Breast epithelium (tissue), 4 donors: ENCODE data around the gene FNDC3A. TPM values are rescaled to one million over a fixed set of nuclear protein-coding genes. Genes with fewer than 3 reads are reported as not detected.

Source experiments
- DNase-seq, 2 donors: peaks; one replicate each; pipeline ENCODE4 v3.0.0-alpha.2; 2019; ENCODE audit warnings: low spot score in 2 of 2
- H3K27ac ChIP-seq, 2 donors: fragments of 200-600 bp; sonication (generic) in 1 of 2; one replicate each; pipeline ENCODE4 v1.5.1; 2016 to 2019; ENCODE audit warnings: mild to moderate bottlenecking in 1 of 2
- H3K27me3 ChIP-seq, 2 donors: fragments of 200-600 bp; sonication (generic) in 1 of 2; one replicate each; pipeline versions ENCODE4 v1.5.1 to v1.6.0; 2017 to 2019; ENCODE audit warnings: control low read depth in 1 of 2, mild to moderate bottlenecking in 1 of 2
- H3K36me3 ChIP-seq: fragments of 200-600 bp; one replicate; pipeline ENCODE4 v1.5.1; 2019
- H3K4me1 ChIP-seq, 2 donors: fragments of 200-600 bp; sonication (generic); one replicate each; pipeline ENCODE4 v1.5.1; 2016 to 2019; ENCODE audit warnings: control low read depth in 1 of 2
- H3K4me3 ChIP-seq, 3 donors: fragments of 200-600 bp; sonication (generic); 1 replicate in 2 of 3; 2 replicates in 1 of 3; pipeline ENCODE4 v1.5.1; 2016 to 2019; ENCODE audit warnings: mild to moderate bottlenecking in 3 of 3, moderate library complexity in 2 of 3
- H3K9me3 ChIP-seq, 2 donors: fragments of 200-600 bp; sonication (generic) in 1 of 2; one replicate each; pipeline ENCODE4 v1.5.1; 2016 to 2019; ENCODE audit warnings: control low read depth in 1 of 2
- CTCF ChIP-seq, 3 donors: fragments of 450-650 bp; IDR thresholded peaks; one replicate each; pipeline ENCODE4 v1.5.1; 2016 to 2017; ENCODE audit warnings: antibody characterized with exemption in 3 of 3, mild to moderate bottlenecking in 3 of 3, moderate library complexity in 3 of 3
- POLR2A ChIP-seq: fragments of 450-650 bp; IDR thresholded peaks from one replicate; pipeline ENCODE4 v1.6.1; 2016; ENCODE audit warnings: antibody characterized with exemption, mild to moderate bottlenecking, moderate library complexity
- POLR2AphosphoS5 ChIP-seq, 3 donors: sonication (generic); formaldehyde crosslinking; IDR thresholded peaks; one replicate each; pipeline ENCODE4 v1.6.1; 2017; ENCODE audit warnings: antibody characterized with exemption in 3 of 3
- intact Hi-C: fragments of 100-400 bp; cut with DNase I; formaldehyde crosslinking; loops from one replicate; pipeline ENCODE4 v1.15.1; 2023; ENCODE audit warnings: low total_unique reads
- total RNA-seq, 3 donors: library from RNA; depleted of rRNA; stranded (reverse); fragments of >200 nt; gene quantifications; one replicate each; pipeline ENCODE4 v1.1.0, GENCODE V29; 2016

FNDC3A gene
- total RNA-seq, 3 donors from 2014 or later: 45.3 to 85.8 (median 57.7) TPM

- Histone ChIP-seq H3K27ac (peak overlapping the region; percentile 98 to 99), H3K27me3 (no peaks in the 10 kb centered on the region), H3K4me1 (peaks cover 0 to 16% of the 10 kb centered on the region in 2 donors), H3K4me3 (peak overlapping the region; percentile 87 to 92 (median 90)), H3K36me3 (no peaks in the 10 kb centered on the region), H3K9me3 (no peaks in the 10 kb centered on the region)
- intact Hi-C loops: no loop called here
- peak; percentile 65 to 69 for DNase-seq
- TF ChIP-seq CTCF (IDR thresholded peaks at IDR 0.05): no peak
- TF ChIP-seq POLR2AphosphoS5 (IDR thresholded peaks at IDR 0.05): no peak
- TF ChIP-seq POLR2A: no peak
Measured at GRCh38 chr13:48976576-48977285, 1.0 kb downstream of the FNDC3A start.

- intact Hi-C loops: no loop called here
- H3K27me3 ChIP-seq: no peaks in the 10 kb centered on the region
- H3K4me1 ChIP-seq: peaks cover 0 to 16% of the 10 kb centered on the region in 2 donors
- H3K4me3 ChIP-seq: peak overlapping the region; percentile 87 to 92 (median 90)
- no peaks in the 10 kb centered on the region for H3K9me3 ChIP-seq
- no peak for DNase-seq
- no peaks in the 10 kb centered on the region for H3K36me3 ChIP-seq
- H3K27ac ChIP-seq: peak overlapping the region in 1 of 2 donors; percentile 99
- TF ChIP-seq POLR2AphosphoS5 (IDR thresholded peaks at IDR 0.05) (no peak), POLR2A (no peak), CTCF (IDR thresholded peaks at IDR 0.05) (no peak)
Measured at GRCh38 chr13:48977286-48977625, 1.5 kb downstream of the FNDC3A start.

GRCh38 chr13:48977973-48978372 is 2.3 kb downstream of the FNDC3A start:
- DNase-seq: no peak
- Histone ChIP-seq H3K36me3 (no peaks in the 10 kb centered on the region), H3K4me3 (peak overlapping the region; percentile 87 to 92 (median 90)), H3K27me3 (no peaks in the 10 kb centered on the region), H3K27ac (no peak overlapping the region), H3K4me1 (peaks cover 0 to 16% of the 10 kb centered on the region in 2 donors), H3K9me3 (no peaks in the 10 kb centered on the region)
- intact Hi-C loops: no loop called here
- TF ChIP-seq CTCF (IDR thresholded peaks at IDR 0.05) (no peak), POLR2AphosphoS5 (IDR thresholded peaks at IDR 0.05) (no peak), POLR2A (no peak)

- Histone ChIP-seq H3K27ac (no peak overlapping the region), H3K36me3 (no peaks in the 10 kb centered on the region), H3K4me3 (no peak overlapping the region), H3K9me3 (no peaks in the 10 kb centered on the region), H3K27me3 (no peaks in the 10 kb centered on the region), H3K4me1 (peaks cover 0 to 16% of the 10 kb centered on the region in 2 donors)
- no peak for DNase-seq
- intact Hi-C loops: no loop called here
- TF ChIP-seq POLR2AphosphoS5 (IDR thresholded peaks at IDR 0.05): no peak
- TF ChIP-seq POLR2A: no peak
- no peak for TF ChIP-seq CTCF (IDR thresholded peaks at IDR 0.05)
Measured at GRCh38 chr13:48978942-48979601, 3.4 kb downstream of the FNDC3A start.

GRCh38 chr13:48979892-48980291 is 4.2 kb downstream of the FNDC3A start:
- TF ChIP-seq CTCF (IDR thresholded peaks at IDR 0.05) (no peak), POLR2A (no peak), POLR2AphosphoS5 (IDR thresholded peaks at IDR 0.05) (no peak)
- Histone ChIP-seq H3K4me1 (peaks cover 0 to 10% of the 10 kb centered on the region in 2 donors), H3K4me3 (no peak overlapping the region), H3K36me3 (no peaks in the 10 kb centered on the region), H3K27ac (no peak overlapping the region), H3K27me3 (no peaks in the 10 kb centered on the region), H3K9me3 (no peaks in the 10 kb centered on the region)
- DNase-seq: no peak
- intact Hi-C loops: no loop called here
